T47D (cell line): ENCODE measurements around the gene SOCS3.
A peak's percentile ranks its signal among the peaks of the same experiment; 100 is the strongest.
"Not testable (repeated sequence)": the region's sequence is repeated elsewhere in the genome, so short reads cannot be mapped to it uniquely, and the experiment has no call there.

Experiments
- DNase-seq, 2 experiments: peaks; one replicate each; pipeline versions ENCODE4 v3.0.0 to v3.0.0-alpha.2; 2011 to 2012; ENCODE audit warnings: low read depth in 1 of 2, low spot score in 1 of 2
- JUND ChIP-seq: IDR thresholded peaks from 2 replicates; pipeline ENCODE4 v1.6.1; 2012; ENCODE audit warnings: low read depth
- in situ Hi-C: cut with HindIII; loops from 2 replicates; pipeline ENCODE4 v1.10.0; 2016; ENCODE audit warnings: low sequenced_read_pairs, low pct_unique_long_range_greater_than_20kb

SOCS3 gene

DNA sequence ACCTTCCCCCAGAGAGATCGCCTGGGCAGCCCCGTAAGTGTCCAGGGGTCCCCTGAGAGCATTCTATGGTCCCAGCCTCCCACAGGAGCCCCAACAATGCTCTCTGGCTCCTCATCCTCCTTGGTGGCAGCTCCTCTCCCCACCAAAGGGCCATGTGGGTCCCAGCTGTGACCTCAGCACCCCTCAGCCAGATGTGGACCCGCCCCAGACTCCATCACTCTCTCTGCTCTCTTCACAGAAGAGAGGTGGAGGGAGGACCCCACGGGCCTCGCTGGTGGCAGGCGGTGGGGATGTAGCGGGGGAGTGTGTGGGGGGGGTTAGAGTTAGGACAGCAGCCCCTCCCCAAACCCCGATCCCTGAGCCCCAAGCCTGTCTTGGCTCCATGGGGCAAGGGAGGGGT, 41.0 kb downstream of the SOCS3 start:
- DNase-seq, result no peak
- TF ChIP-seq JUND, result no peak
- in situ Hi-C loops, result no loop called here

DNA sequence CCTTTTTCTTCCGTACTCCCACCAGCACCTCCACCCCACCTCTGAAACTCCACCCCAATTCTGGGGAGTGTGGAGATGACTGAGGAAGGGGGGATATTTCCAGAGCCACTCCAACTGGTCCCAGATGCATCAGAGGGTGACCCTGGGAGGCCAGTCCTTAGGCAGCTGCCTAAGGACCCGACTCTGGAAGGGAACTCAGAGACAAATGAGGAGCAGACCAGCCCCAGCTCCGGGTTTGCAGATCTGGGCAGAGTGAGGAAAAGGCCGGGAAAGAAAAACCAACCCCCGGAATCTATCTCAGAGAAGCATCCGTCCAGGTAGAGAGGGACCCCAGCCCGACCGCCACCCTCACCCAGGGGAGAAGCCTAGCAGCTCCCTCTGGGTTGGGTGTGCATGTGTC, 41.5 kb downstream of the SOCS3 start:
- no peak for DNase-seq
- in situ Hi-C loops, result no loop called here
- no peak for TF ChIP-seq JUND

DNA sequence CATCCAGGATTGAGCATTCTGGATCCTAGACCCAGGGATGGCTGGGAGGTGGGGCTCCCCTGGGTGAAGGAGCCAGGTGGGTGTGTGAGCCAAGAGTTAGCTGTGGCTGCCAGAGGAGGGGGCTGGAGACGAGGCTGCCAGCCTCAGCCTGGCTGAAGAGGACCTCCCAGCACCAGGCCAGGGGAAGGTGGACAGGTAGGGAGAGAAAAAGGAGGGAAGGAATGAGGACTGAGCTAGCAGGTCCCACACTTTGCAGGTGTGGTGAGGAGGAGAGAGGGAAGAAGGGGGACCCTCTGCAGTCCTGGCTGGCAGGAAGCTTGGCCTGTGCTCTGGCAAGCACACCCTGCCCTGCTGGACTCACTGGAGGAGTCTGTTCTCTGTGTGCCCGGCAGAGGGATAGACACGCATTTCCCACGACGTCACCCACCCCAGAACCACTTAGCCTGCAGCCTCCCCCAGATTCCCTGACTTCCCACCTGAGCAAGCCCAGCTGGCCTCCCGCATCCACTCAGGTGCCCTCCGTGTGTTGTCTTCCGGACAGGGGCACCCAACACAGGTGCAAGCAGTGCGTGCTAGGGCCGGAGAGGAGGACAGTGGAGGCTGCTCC, 42.0 kb downstream of the SOCS3 start:
- in situ Hi-C loops, result no loop called here

DNA sequence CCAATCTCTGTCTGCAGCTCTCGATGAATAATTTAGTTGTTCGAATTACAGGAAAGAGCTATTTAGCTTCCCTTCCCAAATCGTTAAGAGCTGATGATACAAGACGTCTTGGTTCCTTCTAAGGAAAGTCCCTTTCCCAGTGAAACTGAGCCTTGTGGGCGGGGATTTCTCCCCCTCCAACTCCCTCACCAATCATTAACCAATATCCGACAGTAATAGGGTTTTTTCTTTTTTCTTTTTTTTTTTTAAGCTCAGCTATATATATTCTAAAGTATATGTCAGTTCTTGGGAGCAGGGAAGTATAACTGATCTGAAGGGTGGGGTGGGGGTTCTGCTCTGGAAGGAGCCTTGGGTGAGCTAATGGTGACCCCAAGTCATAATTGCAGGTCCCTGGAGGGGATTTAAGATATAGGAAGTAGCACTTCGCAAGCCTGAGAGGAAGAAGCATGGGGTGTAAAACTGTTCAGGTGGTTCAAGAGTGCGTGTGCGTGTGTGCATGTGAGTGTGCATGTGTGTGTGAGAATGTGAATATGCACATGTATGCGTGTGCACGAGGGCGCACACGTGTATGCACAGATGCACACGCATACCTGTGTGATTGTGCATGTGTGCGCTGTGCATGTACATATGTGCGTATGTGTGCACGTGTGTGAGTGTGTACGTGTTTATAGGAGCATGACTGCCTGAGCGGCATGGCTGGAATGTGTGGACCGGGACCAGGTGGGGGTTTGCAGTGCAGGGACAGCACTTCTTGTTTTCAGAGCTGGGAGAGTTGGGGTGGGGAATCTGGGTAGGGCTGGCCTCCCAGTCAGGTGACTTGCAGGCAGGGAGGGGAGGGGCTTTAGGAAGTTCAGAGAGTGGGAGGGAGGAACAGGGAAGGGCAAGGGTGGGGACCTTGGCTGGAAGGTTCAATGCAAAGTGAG, 42.7 kb downstream of the SOCS3 start:
- no peak for TF ChIP-seq JUND

More for the DNA sequence above, 42.0 kb downstream of the SOCS3 start:
- DNase-seq, result no peak
- TF ChIP-seq JUND, result no peak

DNA sequence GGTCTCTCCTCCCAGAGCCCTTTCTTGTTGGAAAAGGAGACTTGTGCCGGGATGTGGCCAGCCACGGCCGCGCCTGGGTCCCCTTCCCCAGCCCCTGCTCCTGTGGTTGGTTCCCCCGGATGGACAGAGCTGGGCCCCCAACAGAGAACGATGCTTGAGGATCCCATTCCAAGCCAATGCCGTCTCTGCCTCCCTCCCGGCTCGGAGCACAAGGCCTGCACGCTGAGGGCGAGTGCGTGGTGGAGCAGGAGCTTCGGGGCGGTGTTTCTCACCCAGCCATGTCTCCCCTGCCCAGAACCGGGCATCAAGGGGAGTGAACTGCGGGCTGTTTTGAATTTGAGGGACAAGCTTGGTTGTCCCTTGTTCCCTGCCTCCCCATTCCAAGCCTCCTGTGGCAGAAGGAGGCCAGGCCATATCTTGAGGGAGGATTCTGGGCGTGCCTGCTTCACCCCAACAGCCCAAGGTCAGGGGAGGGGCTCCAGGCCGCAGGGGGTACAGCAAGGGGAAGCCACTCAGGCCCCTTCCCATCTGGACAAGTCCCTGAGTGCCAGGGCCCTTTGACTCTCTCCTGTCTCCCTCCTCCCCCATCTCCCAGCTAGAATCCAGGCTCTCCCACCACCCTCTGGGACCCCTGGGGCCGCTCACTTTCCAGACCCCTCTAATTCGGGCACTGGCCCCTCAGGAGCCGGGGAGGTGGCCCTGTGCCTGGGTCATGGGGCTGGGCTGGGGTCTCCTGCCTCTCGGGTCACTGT, 43.6 kb downstream of the SOCS3 start:
- no peak for TF ChIP-seq JUND
- in situ Hi-C loops, result no loop called here
- no peak for DNase-seq

More for the DNA sequence above, 42.7 kb downstream of the SOCS3 start:
- in situ Hi-C loops, result no loop called here
- DNase-seq, result no peak

DNA sequence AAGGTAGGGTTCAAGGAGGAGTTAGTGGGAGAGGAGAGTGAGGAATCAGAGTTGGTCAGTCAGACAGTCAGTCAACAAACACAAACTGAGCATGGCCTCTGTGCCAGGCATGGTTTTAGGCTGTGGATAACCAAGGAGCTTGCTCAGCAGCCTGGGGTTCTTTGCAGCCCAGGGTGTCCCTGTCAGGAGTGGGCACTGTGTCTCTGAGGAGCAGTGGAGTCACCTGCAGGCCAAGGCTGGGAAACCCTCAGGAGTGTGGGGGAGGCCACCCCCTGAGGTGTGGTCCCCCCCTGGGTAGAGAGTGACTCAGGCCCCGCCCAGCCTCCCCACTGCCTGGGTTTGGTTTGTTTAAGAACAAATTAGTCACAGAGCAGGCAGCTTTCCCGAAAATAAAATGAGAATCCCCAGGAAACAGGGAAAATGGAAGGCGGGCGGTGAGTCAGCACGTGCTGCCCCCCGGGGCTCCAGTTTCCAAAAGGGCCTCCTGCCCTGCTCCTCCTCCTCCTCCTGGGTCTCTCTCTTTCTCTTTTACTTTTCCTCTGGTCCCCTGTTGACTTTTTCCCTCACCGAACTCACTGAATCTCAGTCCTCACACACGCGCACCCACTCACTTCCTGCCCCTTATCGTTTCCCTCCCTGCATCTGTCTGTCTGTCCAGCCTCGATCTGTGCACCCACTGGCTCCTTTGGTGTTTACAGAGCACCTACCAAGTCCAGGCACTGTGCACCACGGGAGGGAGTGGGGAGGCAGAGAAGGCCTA, 44.3 kb downstream of the SOCS3 start:
- no peak for TF ChIP-seq JUND
- in situ Hi-C loops, result no loop called here
- no peak for DNase-seq

DNA sequence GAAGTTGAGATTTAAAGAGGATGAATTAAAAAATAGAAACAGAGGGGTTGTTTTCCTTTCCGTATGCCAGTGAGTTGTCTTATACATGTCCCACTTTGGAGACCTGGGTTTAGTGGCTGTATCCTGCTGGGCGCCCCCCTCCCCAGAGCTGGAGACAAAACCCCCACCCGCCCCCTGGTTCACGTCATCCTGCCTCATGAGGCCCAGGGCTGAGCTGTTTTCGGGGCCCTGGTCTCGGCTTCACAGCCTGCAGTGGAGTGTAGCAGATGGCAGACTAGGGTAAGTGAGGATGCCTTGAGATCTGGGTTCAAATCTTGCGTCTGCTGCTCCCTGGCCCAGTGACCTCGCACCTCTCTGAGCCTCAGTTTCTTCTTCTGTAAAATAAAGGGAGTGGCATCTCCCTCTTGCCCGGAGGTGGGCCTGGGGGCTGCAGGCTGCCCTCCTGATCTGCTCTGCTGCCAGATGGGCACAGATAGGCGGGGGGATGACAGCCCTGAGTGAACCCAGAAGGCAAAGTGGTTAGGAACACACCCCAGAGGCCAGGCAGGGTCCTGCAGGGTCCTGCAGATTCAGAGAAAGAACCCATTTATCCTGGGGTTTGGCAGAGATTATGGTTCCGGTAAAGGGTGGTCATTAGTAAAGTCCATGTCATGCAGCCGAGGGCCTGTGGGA, 45.1 kb downstream of the SOCS3 start:
- TF ChIP-seq JUND, result no peak
- no peak for DNase-seq
- in situ Hi-C loops, result no loop called here

DNA sequence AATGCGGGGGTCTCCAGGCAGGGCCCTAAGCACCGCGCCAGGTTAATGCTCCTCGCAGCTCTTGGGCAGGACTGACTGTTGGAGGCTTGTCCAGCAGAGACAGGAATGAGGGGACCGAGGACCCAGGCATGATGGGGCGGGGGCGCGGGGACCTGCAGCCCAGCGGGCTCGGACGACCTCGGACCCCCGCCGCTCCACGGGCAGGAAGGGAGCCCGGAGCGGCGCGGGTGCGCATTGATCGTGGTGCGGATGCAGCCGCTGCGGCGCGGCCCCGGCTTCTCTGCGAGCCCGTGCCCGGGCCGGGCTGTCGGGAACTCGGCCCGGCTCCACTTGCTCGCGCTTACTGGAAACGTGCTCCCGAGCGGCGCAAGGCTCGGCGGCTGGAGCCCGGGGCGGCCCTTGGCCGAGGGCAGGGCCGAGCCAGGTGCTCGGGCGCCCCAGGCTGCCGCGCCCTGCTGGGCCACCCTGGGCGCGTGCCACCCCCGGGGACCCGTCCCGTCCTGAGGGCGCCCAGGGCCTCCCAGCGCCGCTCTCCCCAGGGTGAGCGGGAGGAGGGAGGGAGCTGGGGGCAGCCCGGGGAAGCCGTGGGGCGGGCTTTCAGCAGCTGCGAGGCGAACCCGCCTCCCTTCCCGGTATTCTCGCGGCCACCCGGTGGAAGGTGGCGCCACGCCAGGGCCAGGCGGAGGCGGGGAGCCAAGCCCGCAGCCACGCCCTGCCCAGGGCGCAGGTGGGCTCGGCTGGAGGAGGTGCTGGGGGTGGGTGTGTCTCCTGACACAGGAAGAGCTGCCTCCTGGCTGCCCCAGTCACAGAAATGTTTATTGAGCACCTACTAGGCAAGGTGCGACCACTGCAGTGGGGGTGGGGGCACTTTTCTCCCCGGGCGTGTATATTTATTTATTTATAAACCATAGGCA, 45.9 kb downstream of the SOCS3 start:
- peak; percentile 82 to 94 for DNase-seq
- TF ChIP-seq JUND, result no peak
- in situ Hi-C loops, result no loop called here

DNA sequence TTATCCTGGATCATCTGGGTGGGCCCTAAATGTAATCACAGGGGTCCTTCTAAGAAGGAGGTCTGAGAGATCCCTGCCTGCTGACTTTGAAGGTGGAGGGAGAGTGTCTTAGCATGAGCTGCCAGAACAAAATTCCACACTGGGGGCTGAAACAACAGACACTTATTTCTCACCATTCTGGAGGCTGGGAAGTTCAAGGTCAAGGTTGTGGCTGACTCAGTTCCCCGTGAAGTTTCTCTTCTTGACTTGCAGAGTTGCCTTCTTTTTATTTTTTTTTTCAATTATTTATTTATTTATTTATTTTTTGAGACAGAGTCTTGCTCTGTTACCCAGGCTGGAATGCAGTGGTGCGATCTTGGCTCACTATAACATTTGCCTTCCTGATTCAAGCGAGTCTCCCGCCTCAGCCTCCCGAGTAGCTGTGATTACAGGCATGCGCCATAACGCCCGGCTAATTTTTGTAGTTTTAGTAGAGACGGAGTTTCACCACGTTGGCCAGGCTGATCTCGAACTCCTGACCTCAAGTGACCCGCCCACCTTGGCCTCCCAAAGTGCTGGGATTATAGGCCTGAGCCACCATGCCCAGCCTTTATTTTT, 50.1 kb downstream of the SOCS3 start:
- DNase-seq, in situ Hi-C loops: not testable (repeated sequence)

DNA sequence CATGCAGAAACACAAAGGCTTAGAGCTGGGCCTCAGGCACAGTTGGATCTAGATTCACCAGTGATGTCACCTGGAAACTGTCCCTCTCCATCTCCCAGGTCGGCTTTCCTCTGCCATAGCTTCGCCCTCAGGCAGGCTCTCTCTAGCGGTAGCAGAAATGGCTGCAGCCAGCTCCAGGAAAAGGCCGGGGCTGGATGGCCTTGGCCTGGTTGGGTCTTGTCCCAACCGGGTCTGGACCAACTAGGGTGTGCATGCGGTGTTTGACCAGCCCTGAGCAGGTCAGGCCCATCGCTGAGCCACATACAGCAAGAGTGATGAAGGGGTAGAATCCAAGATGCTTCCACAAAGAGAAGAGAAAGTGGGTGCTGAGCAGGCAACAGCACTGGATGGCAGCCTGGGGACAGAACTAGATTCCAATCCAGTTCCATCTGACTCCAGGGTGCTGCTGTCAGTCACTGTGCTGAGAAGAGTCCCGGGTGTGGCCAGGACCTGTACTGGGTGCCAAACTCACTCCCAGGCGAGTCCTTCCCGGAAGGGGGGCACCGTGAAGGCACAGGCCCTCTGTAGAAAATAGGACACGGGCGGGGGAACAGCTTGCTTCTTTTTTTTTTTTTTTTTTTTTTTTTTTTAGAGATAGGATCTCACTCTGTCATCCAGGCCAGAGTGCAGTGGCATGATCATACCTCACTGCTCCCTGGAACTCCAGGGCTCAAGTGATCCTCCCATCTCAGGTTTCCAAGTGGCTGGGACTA, 51.8 kb downstream of the SOCS3 start:
- in situ Hi-C loops, result no loop called here
- no peak for TF ChIP-seq JUND
- peak in 1 of 2 experiments; percentile 65 for DNase-seq
